H1 (cell line): Measurements from ENCODE around the gene AIFM1. TPM values are rescaled to one million over a fixed set of nuclear protein-coding genes. Genes with fewer than 3 reads are reported as not detected.

Source experiments
- CTCF ChIA-PET: fragments of 300-600 bp; sonication (Branson Sonifier 250); formaldehyde crosslinking; loops from one replicate; lab custom pipeline; 2021; ENCODE audit not compliant: partially characterized antibody; lab: Charles Lee
- POLR2A ChIA-PET: fragments of 300-600 bp; sonication (Branson Sonifier 250); formaldehyde crosslinking; loops from one replicate; lab custom pipeline; 2021; ENCODE audit warnings: inconsistent platforms; ENCODE audit not compliant: partially characterized antibody; lab: Charles Lee
- DNase-seq, 2 experiments: peaks; one replicate each; pipeline versions ENCODE4 v3.0.0 to v3.0.0-alpha.2; 2010 to 2022; ENCODE audit warnings: low spot score in 2 of 2, low read depth in 1 of 2, mixed read lengths in 1 of 2
- FAIRE-seq: peaks from 2 replicates; lab custom pipeline; 2011; peaks lifted over from hg19 to GRCh38; lab: Jason Lieb, UNC
- H2AFZ ChIP-seq: 2 replicates; pipeline ENCODE4 v1.8.1; 2012; ENCODE audit warnings: low read length, inconsistent platforms
- H2AK5ac ChIP-seq: 2 replicates; pipeline ENCODE4 v1.6.1; 2013; ENCODE audit warnings: low read depth, low read length
- H2BK120ac ChIP-seq: replicated peaks from 2 replicates; pipeline ENCODE3; 2013; ENCODE audit warnings: low read depth, low read length, inconsistent platforms
- H2BK12ac ChIP-seq: 2 replicates; pipeline ENCODE4 v1.6.1; 2013; ENCODE audit warnings: low read depth, low read length
- H2BK15ac ChIP-seq: 2 replicates; pipeline ENCODE4 v1.6.1; 2013; ENCODE audit warnings: low read length
- H2BK20ac ChIP-seq: 2 replicates; pipeline ENCODE4 v1.6.1; 2013; ENCODE audit warnings: low read length
- H2BK5ac ChIP-seq: 2 replicates; pipeline ENCODE4 v1.6.1; 2013; ENCODE audit warnings: low read depth, low read length
- H3K14ac ChIP-seq: 2 replicates; pipeline ENCODE4 v1.6.1; 2013; ENCODE audit warnings: inconsistent platforms; ENCODE audit not compliant: insufficient read length
- H3K18ac ChIP-seq: 2 replicates; pipeline ENCODE4 v1.6.1; 2013; ENCODE audit warnings: low read length; ENCODE audit errors: extremely low read depth
- H3K23ac ChIP-seq: 2 replicates; pipeline ENCODE4 v1.6.1; 2013; ENCODE audit warnings: inconsistent platforms; ENCODE audit not compliant: insufficient read length
- H3K23me2 ChIP-seq: 2 replicates; pipeline ENCODE4 v1.6.1; 2013; ENCODE audit warnings: low read depth, low read length
- H3K27ac ChIP-seq: 2 replicates; pipeline ENCODE4 v1.6.1; 2011; ENCODE audit warnings: low read depth, low read length, inconsistent platforms
- H3K27me3 ChIP-seq, 4 experiments: replicated peaks in 1 of 4; 1 replicate in 1 of 4; 2 replicates in 3 of 4; pipeline versions ENCODE4 v1.6.1 to v1.8.1; 2011 to 2013; ENCODE audit warnings: low read length in 3 of 4, mild to moderate bottlenecking in 3 of 4, inconsistent platforms in 2 of 4, mixed read lengths in 2 of 4, moderate library complexity in 1 of 4; ENCODE audit not compliant: control insufficient read depth in 3 of 4, insufficient read depth in 3 of 4; ENCODE audit errors: extremely low read depth in 1 of 4
- H3K36me3 ChIP-seq, 4 experiments: 2 replicates each; pipeline versions ENCODE4 v1.6.1 to v1.8.1; 2011 to 2013; ENCODE audit warnings: mild to moderate bottlenecking in 4 of 4, low read length in 3 of 4, moderate library complexity in 2 of 4, control low read depth in 1 of 4, inconsistent platforms in 1 of 4; ENCODE audit not compliant: insufficient read depth in 4 of 4, control insufficient read depth in 2 of 4
- H3K4ac ChIP-seq: replicated peaks from 2 replicates; pipeline ENCODE3; 2013; ENCODE audit warnings: low read length, low read depth, mixed read lengths, inconsistent platforms; ENCODE audit not compliant: insufficient read length
- H3K4me1 ChIP-seq, 4 experiments: replicated peaks in 1 of 4; 1 replicate in 1 of 4; 2 replicates in 3 of 4; pipeline versions ENCODE4 v1.6.1 to v1.8.1; 2011 to 2013; ENCODE audit warnings: low read length in 3 of 4, inconsistent platforms in 2 of 4, mixed read lengths in 1 of 4; ENCODE audit not compliant: insufficient read depth in 4 of 4, control insufficient read depth in 3 of 4
- H3K4me2 ChIP-seq, 2 experiments: 2 replicates each; pipeline versions ENCODE4 v1.6.1 to v1.8.1; 2011 to 2013; ENCODE audit warnings: low read depth in 2 of 2, low read length in 2 of 2, control low read depth in 1 of 2, inconsistent platforms in 1 of 2, mild to moderate bottlenecking in 1 of 2; ENCODE audit not compliant: insufficient read depth in 1 of 2
- H3K4me3 ChIP-seq, 4 experiments: fragments of 200-600, 300-600 bp in 1 of 4; sonication (generic), shearing (Covaris generic), sonication (Bioruptor Twin) in 1 of 4; 2 replicates each; pipeline versions ENCODE4 v1.5.1 to v1.8.1; 2011 to 2016; ENCODE audit warnings: low read length in 4 of 4, low read depth in 3 of 4, control low read depth in 2 of 4, inconsistent platforms in 2 of 4, mild to moderate bottlenecking in 2 of 4, mixed read lengths in 1 of 4, moderate library complexity in 1 of 4; ENCODE audit not compliant: insufficient read depth in 2 of 4; ENCODE audit errors: extremely low read depth in 1 of 4
- H3K56ac ChIP-seq: replicated peaks from 2 replicates; pipeline ENCODE3; 2013; ENCODE audit warnings: low read depth, mild to moderate bottlenecking, mixed read lengths, low read length, inconsistent platforms; ENCODE audit not compliant: insufficient read length
- H3K79me1 ChIP-seq: 2 replicates; pipeline ENCODE4 v1.6.1; 2013; ENCODE audit warnings: low read depth, low read length, control low read depth
- H3K79me2 ChIP-seq, 2 experiments: 2 replicates each; pipeline versions ENCODE4 v1.6.1 to v1.8.1; 2012 to 2013; ENCODE audit warnings: low read length in 2 of 2, mild to moderate bottlenecking in 2 of 2, inconsistent platforms in 1 of 2; ENCODE audit not compliant: insufficient read depth in 2 of 2, control insufficient read depth in 1 of 2
- H3K9ac ChIP-seq, 4 experiments: replicated peaks in 1 of 4; 1 replicate in 1 of 4; 2 replicates in 3 of 4; pipeline versions ENCODE4 v1.6.1 to v1.8.1; 2011 to 2013; ENCODE audit warnings: low read depth in 3 of 4, low read length in 3 of 4, control low read depth in 2 of 4, mild to moderate bottlenecking in 2 of 4, moderate library complexity in 2 of 4, inconsistent platforms in 1 of 4; ENCODE audit errors: extremely low read depth in 1 of 4
- H3K9me3 ChIP-seq, 2 experiments: 2 replicates each; pipeline versions ENCODE4 v1.6.1 to v1.8.1; 2012 to 2013; ENCODE audit warnings: mild to moderate bottlenecking in 2 of 2, moderate library complexity in 2 of 2, control low read depth in 1 of 2, inconsistent platforms in 1 of 2, low read depth in 1 of 2, low read length in 1 of 2, mixed read lengths in 1 of 2; ENCODE audit not compliant: insufficient read depth in 2 of 2
- H4K20me1 ChIP-seq, 2 experiments: replicated peaks in 1 of 2; 2 replicates each; pipeline versions ENCODE3 to v1.8.1; 2011 to 2013; ENCODE audit warnings: inconsistent platforms in 2 of 2, low read length in 2 of 2, mild to moderate bottlenecking in 1 of 2; ENCODE audit not compliant: insufficient read depth in 2 of 2, control insufficient read depth in 1 of 2
- H4K5ac ChIP-seq: 2 replicates; pipeline ENCODE4 v1.6.1; 2013; ENCODE audit warnings: low read length, low read depth, mixed read lengths, inconsistent platforms; ENCODE audit not compliant: insufficient read length
- H4K8ac ChIP-seq: 2 replicates; pipeline ENCODE4 v1.8.0; 2013; ENCODE audit warnings: mild to moderate bottlenecking, moderate library complexity, low read length, inconsistent platforms; ENCODE audit not compliant: insufficient read depth; ENCODE audit errors: extremely low read depth
- H4K91ac ChIP-seq: replicated peaks from 2 replicates; pipeline ENCODE3; 2013; ENCODE audit warnings: low read length, mixed read lengths, inconsistent platforms; ENCODE audit not compliant: insufficient read length
- CEBPB ChIP-seq: IDR thresholded peaks from 2 replicates; pipeline ENCODE4 v1.6.1; 2012; ENCODE audit warnings: low read depth, low read length
- MAFK ChIP-seq: IDR thresholded peaks from 2 replicates; pipeline ENCODE4 v1.6.1; 2012; ENCODE audit warnings: low read depth, mild to moderate bottlenecking, improper control_type of control experiment, low read length
- SIRT6 ChIP-seq: IDR thresholded peaks from one replicate; pipeline ENCODE4 v1.7.1; 2012; ENCODE audit warnings: low read length, inconsistent platforms
- WGBS, 2 experiments: shearing (Covaris generic) in 1 of 2; methylation state at CpG; one replicate each; pipeline versions ENCODE4 v1.1.6 to v1.1.7; 2013 to 2015; ENCODE audit warnings: low lambda C conversion rate in 2 of 2, mixed read lengths in 2 of 2, inconsistent platforms in 1 of 2, low coverage in 1 of 2, missing lambda C conversion rate in 1 of 2; ENCODE audit not compliant: insufficient replicate concordance in 2 of 2, insufficient coverage in 1 of 2, insufficient read length in 1 of 2; ENCODE audit errors: extremely low coverage in 1 of 2, missing lambda C conversion rate in 1 of 2; 5-methylcytosine and 5-hydroxymethylcytosine counted together
- polyA plus RNA-seq, 7 experiments: library from polyadenylated mRNA; depleted of rRNA in 3 of 7; stranded (reverse) in 5 of 7; unstranded in 2 of 7; fragments of >200 nt in 5 of 7; fragments of 200-250 nt in 2 of 7; gene quantifications; 1 replicate in 5 of 7; 2 replicates in 1 of 7; 4 replicates in 1 of 7; pipeline versions ENCODE4 v1.2.1 to v1.2.3, GENCODE V29; 2011 to 2013; ENCODE audit warnings: missing spikeins in 2 of 7, mixed read lengths in 2 of 7
- total RNA-seq: library from RNA; stranded (reverse); fragmentation: NEBNext Ultra II Directional; extraction: Animal tissue kit (Norgen Biotek cat#: 25700); gene quantifications from 2 replicates; pipeline ENCODE4 v1.2.1, GENCODE V29; 2021

The AIFM1 gene
- total and polyA plus RNA-seq, 2 of the 8 experiments (the other 6 are each of a cell fraction or from before 2014, with no cell fraction given) = 34.1 to 55.4 TPM

DNA sequence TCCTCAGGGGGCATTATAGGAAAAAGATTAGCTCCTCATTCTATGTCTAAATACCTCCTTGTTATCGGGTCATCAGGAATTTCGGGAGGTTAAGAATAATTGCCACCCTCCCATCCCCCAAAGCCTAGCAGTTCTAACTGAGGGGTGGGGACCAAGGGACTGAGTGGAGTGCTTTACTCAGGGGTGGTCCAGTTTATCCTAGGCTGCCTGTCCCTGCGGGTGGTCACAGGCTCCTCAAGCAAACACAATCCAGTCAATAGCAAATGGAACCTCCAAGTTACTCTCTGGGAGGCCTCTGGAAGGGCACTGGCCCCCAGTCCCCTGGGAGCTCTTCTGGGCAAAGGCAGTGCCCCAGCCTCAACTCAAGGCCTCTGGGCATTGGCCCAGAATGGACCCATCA, 62.0 kb downstream of the AIFM1 start:
- no peak overlapping the region for H3K27ac ChIP-seq
- no peak for DNase-seq
- no peak overlapping the region for H2BK5ac ChIP-seq
- no peak overlapping the region for H3K23ac ChIP-seq
- H2AK5ac ChIP-seq = no peak overlapping the region
- H3K9me3 ChIP-seq = no peaks in the 10 kb centered on the region
- no peaks in the 10 kb centered on the region for H3K79me2 ChIP-seq
- no peak overlapping the region for H2AFZ ChIP-seq
- no peak overlapping the region for H3K4me2 ChIP-seq
- no peak overlapping the region for H3K4me3 ChIP-seq
- ChIA-PET POLR2A (no interaction called here), CTCF (interaction anchor here (1.7 to 4.7 kb wide), 3 partner anchors 18 to 43 kb away, joined by 5 to 23 read pairs (median 6); no protein-coding TSS in a partner anchor)
- no peaks in the 10 kb centered on the region for H4K20me1 ChIP-seq
- no peak overlapping the region for H3K56ac ChIP-seq
- no peaks in the 10 kb centered on the region for H3K36me3 ChIP-seq
- FAIRE-seq = no peak
- H3K14ac ChIP-seq = no peak overlapping the region
- no peak overlapping the region for H2BK20ac ChIP-seq
- H2BK120ac ChIP-seq = no peak overlapping the region
- H3K9ac ChIP-seq = no peak overlapping the region
- H3K27me3 ChIP-seq = peaks cover 0 to 4% (median 2%) of the 10 kb centered on the region in 4 experiments; a peak in 2 of 7 replicates
- no peak overlapping the region for H3K18ac ChIP-seq
- no peak overlapping the region for H3K4ac ChIP-seq
- no peak overlapping the region for H4K91ac ChIP-seq
- H2BK15ac ChIP-seq = no peak overlapping the region
- H3K23me2 ChIP-seq = no peaks in the 10 kb centered on the region
- 85% methylated on average over 3 of the region's 3 CpGs; no CpG with 5 or more reads in 1 of the 2 experiments for WGBS, 2 experiments
- no peaks in the 10 kb centered on the region for H3K79me1 ChIP-seq
- H3K4me1 ChIP-seq = peaks cover 0 to 11% (median 0%) of the 10 kb centered on the region in 4 experiments; a peak in 3 of 7 replicates
- H4K5ac ChIP-seq = no peak overlapping the region
- no peak overlapping the region for H2BK12ac ChIP-seq
- TF ChIP-seq CEBPB (no peak), MAFK (no peak), SIRT6 (no peak)
- no peak overlapping the region for H4K8ac ChIP-seq
